Measurements from ENCODE around the gene GEMIN2.
"Not testable (repeated sequence)": the region's sequence is repeated elsewhere in the genome, so short reads cannot be mapped to it uniquely, and the experiment has no call there.

The GEMIN2 gene

GRCh38 chr14:39113685-39114072 lies 444 bp upstream of the GEMIN2 start:
- no peak for DNase-seq (ENCODE audit: low spot score)

GRCh38 chr14:39122330-39123138 lies 8.4 kb downstream of the GEMIN2 start:
- DNase-seq (ENCODE audit: low spot score) = no peak

GRCh38 chr14:39137835-39138234 lies 23.7 kb downstream of the GEMIN2 start:
- not testable (repeated sequence) for DNase-seq (ENCODE audit: low spot score)

GRCh38 chr14:39138440-39138839 lies 24.3 kb downstream of the GEMIN2 start:
- no peak for DNase-seq (ENCODE audit: low spot score)

- no peak for DNase-seq (ENCODE audit: low spot score)
These were observed 26.0 kb downstream of the GEMIN2 start for GRCh38 chr14:39140170-39140569.

GRCh38 chr14:39141623-39142022 lies 27.5 kb downstream of the GEMIN2 start:
- DNase-seq (ENCODE audit: low spot score) = not testable (repeated sequence)

- not testable (repeated sequence) for DNase-seq (ENCODE audit: low spot score)
These were observed 29.1 kb downstream of the GEMIN2 start for GRCh38 chr14:39143226-39143625.

- no peak for DNase-seq (ENCODE audit: low spot score)
These were observed 31.3 kb downstream of the GEMIN2 start for GRCh38 chr14:39145266-39145966.

GRCh38 chr14:39154594-39155189 lies 40.6 kb downstream of the GEMIN2 start:
- DNase-seq (ENCODE audit: low spot score) = no peak

GRCh38 chr14:39157491-39157890 lies 43.4 kb downstream of the GEMIN2 start:
- DNase-seq (ENCODE audit: low spot score) = no peak

GRCh38 chr14:39158222-39158858 lies 44.2 kb downstream of the GEMIN2 start:
- DNase-seq (ENCODE audit: low spot score) = no peak

GRCh38 chr14:39160494-39160893 lies 46.4 kb downstream of the GEMIN2 start:
- DNase-seq (ENCODE audit: low spot score) = no peak

- DNase-seq (ENCODE audit: low spot score) = not testable (repeated sequence)
These were observed 53.7 kb downstream of the GEMIN2 start for GRCh38 chr14:39167797-39168320.

GRCh38 chr14:39168591-39168990 lies 54.5 kb downstream of the GEMIN2 start:
- DNase-seq (ENCODE audit: low spot score) = no peak

- DNase-seq (ENCODE audit: low spot score) = no peak
These were observed 55.4 kb downstream of the GEMIN2 start for GRCh38 chr14:39169541-39169900.

GRCh38 chr14:39173198-39173597 lies 59.1 kb downstream of the GEMIN2 start:
- no peak for DNase-seq (ENCODE audit: low spot score)

- DNase-seq (ENCODE audit: low spot score) = peak; percentile 97
These were observed 60.7 kb downstream of the GEMIN2 start, which contains the start of gene PNN for GRCh38 chr14:39174560-39175444. TSS of gene PNN (plus strand) at chr14:39175254. CDS start at chr14:39175280, 26 bp downstream.

- peak; percentile 21 for DNase-seq (ENCODE audit: low spot score)
These were observed 61.5 kb downstream of the GEMIN2 start for GRCh38 chr14:39175445-39176262.

- no peak for DNase-seq (ENCODE audit: low spot score)
These were observed 62.4 kb downstream of the GEMIN2 start for GRCh38 chr14:39176263-39177167.

All from AG08395 (cell line).